Hematopoietic multipotent progenitor cell treated with erythropoietin and hydrocortisone succinate and interleukin-3 and kit ligand, for 6 days (in vitro differentiated cells): ENCODE data around the gene PSME4.

Experiments
- DNase-seq: peaks from one replicate; pipeline ENCODE4 v3.0.0-alpha.2; 2015

The PSME4 gene, protein sequence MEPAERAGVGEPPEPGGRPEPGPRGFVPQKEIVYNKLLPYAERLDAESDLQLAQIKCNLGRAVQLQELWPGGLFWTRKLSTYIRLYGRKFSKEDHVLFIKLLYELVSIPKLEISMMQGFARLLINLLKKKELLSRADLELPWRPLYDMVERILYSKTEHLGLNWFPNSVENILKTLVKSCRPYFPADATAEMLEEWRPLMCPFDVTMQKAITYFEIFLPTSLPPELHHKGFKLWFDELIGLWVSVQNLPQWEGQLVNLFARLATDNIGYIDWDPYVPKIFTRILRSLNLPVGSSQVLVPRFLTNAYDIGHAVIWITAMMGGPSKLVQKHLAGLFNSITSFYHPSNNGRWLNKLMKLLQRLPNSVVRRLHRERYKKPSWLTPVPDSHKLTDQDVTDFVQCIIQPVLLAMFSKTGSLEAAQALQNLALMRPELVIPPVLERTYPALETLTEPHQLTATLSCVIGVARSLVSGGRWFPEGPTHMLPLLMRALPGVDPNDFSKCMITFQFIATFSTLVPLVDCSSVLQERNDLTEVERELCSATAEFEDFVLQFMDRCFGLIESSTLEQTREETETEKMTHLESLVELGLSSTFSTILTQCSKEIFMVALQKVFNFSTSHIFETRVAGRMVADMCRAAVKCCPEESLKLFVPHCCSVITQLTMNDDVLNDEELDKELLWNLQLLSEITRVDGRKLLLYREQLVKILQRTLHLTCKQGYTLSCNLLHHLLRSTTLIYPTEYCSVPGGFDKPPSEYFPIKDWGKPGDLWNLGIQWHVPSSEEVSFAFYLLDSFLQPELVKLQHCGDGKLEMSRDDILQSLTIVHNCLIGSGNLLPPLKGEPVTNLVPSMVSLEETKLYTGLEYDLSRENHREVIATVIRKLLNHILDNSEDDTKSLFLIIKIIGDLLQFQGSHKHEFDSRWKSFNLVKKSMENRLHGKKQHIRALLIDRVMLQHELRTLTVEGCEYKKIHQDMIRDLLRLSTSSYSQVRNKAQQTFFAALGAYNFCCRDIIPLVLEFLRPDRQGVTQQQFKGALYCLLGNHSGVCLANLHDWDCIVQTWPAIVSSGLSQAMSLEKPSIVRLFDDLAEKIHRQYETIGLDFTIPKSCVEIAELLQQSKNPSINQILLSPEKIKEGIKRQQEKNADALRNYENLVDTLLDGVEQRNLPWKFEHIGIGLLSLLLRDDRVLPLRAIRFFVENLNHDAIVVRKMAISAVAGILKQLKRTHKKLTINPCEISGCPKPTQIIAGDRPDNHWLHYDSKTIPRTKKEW (N-terminal part only)

DNA sequence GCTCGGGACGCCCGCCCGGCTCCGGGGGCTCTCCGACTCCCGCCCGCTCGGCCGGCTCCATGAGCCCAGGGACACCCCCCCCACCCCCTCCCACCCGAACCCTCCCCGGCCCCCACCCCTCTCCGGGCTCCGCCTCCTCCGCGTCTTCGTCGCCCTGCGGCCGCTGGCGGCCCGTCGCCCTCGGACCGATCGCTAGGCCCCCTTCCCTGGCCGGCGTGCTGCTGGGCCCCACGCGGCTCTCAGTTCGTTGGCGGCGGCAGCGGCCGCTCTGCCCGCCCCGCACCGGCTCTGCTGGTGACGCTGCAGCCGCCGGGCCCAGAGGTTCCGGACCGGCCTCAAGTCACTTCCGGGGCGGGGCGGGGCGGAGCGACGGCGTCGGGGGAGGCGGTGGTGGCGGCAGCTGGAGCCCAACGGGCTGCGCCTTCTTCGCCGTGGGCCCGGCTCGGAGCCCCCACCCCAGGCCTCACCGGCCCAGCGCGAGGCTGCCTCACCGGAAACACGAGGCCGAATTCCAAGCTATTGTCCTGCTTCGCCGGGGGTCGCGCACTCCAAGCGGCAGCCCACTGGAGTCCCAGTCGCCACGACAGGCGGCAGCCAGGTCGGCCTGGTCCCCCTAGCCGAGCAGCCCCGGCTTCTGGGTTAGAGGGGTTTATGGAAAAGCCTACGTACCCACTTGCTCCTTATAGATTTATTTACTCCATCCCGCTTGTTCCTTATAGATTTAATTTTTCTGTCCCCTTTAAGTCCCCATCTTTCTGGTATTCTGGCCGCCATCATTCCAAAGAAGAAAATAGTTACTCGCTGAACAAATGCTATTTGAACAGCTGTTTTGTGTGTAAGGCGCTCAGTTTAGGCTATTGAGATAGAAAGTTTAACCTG is at the start of gene PSME4:
TSS of gene PSME4 (minus strand) at position 270 of the 879 bp plus-strand sequence. CDS start at position 61, 209 bp downstream.
- peak; percentile 93 for DNase-seq

DNA sequence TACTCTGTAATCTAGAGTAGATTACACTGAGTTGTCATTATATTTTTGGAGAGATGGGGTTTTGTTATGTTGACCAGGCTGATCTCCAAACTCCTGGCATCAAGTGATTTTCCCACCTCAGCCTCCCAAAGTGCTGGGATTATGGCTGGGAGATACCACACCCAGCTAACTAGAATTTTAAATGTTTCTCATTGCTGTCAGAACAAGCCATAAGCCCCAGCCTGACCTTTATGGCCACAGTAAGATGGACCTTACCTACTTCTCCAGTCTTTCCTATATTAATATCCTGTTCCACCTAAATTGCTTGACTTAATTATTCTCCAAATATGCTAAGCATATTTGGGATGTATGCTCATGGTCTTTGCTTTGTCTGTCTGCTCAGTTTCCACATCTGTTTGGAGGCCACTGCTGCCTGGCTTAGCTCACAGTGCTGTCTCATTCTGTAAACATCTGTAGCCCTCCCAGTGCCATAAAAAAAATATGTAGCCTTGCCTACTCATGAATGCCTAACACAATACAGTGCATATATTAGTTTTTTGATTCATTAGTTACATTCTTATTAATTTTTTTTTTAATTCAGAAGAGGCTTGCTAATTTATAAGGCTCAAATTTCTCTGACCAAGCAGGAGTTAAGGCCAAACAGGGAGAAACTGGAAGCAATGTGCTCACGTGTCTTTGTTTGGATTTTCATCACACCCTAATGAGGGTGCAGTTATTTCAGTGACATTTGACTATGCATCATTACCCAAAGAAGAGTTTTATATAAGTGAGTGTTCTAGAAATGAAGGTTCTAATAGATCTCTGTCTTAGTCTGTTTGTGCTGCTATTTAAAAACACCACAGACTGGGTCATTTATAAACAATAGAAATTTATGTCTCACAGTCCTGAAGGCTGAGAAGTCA is 45.3 kb upstream of the PSME4 start:
- no peak for DNase-seq

DNA sequence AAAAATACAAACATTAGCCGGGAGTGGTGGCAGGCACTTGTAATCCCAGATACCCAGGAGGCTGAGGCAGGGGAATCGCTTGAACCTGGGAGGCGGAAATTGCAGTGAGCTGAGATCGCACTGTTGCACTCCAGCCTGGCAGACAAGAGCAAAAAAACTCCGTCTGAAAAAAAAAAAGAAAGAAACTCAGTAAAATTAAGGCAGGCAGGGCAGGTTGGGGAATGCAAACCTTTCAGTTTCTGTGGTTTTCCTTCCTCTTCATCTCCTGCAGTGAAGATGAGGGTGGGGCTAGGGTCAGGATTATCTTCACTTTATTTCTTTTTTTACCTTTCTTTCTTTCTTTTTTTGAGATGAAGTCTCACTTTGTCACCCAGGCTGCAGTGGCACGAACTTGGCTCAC is 43.2 kb upstream of the PSME4 start:
- no peak for DNase-seq

DNA sequence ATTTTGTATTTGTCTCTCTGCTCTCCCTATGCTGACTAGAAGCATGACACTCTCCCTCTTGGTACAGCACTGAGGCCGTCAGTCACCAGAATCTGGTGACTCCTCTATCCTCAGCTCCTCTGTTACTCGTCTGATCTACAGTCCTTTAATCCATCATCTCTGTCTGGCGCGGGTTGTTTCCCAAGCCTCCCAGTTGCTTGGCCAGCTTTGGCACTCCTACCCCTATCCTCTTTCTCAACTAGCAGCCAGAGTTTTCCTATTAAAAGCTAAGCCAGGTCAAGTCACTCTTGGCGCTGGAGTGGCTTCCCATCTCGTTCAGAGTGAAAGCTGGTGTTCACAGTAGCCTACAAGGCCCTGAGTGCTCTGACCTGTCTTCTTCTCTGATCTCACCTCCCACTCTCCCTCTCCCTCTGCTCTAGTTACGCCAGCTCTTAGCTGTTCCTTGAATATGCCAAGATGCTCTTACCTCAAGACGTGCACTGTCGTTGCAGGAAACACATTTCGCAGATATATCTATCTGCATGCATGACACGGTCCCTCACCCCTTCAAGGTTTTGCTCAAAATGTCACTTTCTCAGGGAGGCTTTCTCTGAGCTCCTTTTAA is 41.8 kb upstream of the PSME4 start:
- DNase-seq: no peak

DNA sequence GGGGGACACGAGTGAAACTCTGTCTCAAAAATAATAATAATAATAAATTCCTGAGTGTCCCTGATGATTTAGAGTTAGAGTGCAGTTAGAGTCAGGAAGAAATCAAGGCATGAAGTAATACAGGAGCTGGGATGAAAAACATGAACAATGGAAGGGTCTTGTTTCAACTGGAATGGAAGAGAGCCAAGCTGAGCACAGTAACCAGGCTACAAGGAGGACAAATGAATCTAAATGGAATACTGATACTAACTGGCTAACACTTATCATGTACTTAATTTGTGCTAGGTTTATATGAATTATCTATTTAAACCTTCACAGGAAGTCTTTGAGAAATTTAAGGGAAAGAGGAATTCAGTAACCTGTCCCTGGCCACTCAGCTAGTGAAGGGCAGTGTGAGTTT is 38.8 kb upstream of the PSME4 start:
- DNase-seq: no peak

DNA sequence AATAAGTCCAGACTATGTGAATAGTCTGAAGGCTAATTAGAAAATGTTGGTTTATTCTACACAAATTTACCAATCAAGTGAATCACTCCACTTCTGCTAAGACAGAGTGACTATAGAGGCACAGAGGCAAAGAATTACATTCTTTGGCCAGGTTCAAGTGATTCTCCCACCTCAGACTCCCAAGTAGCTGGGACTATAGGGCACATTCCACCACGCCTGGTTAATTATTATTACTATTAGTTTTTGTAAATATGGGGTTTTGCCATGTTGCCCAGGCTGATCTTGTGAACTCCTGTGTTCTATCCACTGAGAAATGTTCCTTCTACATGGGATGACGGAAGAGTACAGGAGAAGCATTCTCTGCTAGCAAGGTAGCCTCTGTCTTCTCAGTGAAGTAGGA is 37.6 kb upstream of the PSME4 start:
- DNase-seq: no peak

DNA sequence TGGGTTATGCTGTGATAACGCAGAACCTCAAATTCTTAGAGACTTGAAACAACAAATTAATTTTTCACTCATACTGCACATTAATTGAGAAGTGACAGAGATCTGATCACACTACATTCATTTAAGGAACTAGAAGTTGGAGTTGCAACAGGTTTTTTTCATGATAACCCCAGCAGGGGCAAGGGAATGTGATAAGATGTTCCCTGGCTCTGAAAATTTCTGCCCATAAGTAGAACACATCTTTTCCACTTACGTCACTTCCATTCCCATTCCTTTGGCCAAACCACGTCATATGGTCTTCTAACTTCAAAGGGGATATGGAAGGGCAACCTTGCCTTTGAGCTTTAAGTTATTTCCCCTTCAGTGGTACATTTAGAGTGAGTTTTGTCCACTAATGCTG is 29.7 kb upstream of the PSME4 start:
- peak; percentile 79 for DNase-seq

DNA sequence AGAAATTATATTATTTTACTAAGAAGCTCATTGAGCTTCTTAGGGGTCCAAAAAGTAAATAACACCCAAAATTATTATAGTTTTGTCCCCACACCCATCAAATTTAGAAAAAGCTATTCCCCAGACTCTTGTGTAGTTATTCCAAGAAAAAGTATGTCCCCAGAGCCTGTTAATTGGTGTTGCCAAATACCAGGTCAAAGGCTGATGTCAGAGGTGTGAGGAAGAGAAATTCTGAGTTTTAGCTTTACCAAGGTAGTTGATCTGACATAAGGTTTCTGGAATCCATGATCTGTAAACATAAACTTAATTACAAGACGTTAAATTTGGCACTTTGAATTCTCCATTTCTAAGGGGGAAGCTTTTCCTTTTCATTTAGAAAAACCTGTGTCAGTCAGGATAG is 29.3 kb upstream of the PSME4 start:
- DNase-seq: no peak

DNA sequence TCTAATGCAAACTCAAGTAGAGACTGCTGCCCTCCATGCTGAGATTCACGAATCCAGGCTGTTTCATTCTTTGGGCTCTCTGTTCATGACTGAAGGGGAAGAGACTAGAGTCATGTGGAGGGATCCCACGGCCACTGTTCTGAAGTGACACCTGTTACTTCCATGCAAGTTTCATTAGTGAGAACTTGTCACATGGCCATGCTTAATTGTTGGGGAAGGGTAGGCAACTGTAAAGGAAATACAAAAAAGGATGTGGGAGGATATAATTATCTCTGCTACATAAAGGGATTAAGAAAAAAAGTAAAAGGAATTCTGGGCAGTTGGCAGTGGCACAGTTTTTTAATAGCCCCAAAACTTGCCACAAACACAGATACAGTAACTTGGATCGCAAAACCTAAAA is 28.0 kb upstream of the PSME4 start:
- no peak for DNase-seq

DNA sequence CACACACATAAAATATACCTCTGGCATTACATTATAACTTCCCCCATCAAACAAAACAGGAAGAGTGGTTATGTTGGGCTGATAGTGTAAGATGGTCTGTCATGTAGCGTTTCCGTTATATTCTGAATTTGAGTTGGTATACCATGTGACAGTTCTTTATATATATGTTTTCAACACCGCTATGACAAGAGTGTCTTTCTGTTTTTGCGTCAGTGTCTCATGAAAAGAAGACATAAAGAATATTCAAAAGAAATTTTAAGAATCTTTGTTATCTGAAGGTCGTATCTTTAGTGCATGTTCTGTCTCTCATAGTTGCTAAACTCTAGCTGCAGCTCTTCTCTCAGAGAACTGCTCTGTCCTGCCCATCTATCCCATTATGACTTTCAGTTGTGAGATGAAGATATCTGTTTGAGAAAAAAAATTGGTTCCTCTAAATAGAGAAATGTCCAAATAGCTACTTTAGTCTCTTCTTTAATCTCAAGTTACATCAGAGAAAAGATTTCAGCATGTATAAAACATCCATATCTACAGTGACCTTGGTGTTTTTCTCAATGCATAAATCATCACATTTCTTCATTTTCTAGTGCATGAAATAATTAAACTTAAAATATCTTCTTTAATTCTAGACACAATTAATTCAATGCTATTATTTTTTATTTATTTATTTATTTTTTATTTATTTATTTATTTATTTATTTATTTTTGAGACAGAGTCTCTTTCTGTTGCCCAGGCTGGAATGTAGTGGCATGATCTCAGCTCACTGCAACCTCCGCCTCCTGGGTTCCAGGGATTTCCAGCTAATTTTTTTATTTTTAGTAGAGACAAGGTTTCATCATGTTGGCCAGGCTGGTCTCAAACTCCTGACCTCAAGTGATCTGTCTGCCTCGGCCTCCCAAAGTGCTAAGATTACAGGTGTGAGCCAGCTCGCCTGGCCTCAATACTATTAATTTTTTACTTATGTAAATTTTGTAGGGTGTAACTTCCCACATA is 24.3 kb upstream of the PSME4 start:
- peak; percentile 77 for DNase-seq

DNA sequence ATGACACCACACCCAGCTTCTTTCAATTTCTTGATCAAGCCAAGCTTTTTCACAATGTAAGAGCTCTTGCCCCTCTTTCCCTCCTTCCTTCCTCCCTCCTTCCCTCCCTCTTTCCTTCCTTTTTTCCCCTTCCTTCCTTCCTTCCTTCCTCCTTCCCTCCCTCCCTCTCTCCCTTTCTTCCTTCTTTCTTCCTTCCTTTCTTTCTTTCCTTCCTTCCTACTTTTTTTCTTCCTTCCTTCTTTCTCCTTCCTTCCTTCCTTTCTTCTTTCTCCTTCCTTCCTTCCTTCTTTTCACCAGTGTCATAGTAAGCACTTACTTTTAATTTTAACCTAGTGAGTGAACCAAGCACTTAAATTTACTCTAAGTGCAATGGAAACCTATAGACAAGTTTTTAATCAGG is 21.2 kb upstream of the PSME4 start:
- DNase-seq: no peak

DNA sequence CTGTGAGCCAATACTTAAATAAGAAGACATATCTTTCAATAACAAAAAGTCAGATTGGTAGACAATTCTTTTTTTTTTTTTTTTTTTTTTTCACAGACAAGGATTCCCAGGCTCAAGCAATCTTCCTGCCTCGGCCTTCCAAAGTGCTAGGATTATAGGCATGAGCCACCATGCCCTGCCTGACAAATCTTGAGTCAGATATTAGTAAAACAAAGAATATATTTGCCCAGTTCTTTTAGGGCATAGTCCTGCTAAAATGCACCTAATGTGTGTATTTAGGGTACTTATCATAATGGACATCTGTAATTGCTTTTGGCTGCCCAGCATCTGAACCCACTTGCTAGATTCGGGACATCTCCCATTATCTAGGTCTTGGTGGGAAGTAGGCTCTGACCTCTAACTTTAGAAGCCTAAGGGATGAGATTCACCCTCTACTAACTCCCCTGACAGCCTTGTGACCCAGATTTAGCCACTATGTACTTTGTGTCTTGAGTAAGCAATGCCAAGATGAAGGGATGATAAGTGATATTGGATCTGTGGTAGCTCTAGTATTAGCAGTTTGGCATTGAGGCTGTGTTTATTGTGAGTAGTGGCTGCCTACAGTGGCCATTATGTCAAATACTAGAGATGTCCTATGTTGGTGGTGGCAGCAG is 18.5 kb upstream of the PSME4 start:
- no peak for DNase-seq

DNA sequence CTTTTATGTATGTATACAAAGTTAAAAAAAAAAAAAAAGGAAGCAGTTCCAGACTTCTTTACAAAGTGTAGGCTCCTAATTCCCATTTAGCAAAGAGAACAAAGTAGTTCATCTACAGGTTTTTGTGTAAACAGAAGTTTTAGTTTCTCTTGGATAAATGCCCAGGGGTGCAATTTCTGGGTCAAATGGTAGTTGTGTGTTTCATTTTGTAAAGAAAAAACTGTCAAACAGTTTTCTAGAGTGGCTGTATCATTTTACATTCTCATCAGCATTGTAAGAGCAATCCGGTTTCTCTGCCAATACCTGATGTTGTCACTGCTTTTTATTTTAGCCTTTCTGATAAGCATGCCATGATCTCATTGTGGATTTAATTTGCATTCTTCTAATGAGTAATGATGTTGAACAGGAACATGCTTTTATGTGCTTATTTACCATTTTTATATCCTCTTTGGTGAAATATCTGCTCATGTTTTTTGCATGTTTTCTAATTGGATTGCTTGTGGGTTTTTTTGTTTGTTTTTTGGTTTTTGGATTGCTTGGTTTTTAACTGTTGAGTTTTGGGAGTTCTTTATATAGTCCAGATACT is 16.6 kb upstream of the PSME4 start:
- DNase-seq: no peak

DNA sequence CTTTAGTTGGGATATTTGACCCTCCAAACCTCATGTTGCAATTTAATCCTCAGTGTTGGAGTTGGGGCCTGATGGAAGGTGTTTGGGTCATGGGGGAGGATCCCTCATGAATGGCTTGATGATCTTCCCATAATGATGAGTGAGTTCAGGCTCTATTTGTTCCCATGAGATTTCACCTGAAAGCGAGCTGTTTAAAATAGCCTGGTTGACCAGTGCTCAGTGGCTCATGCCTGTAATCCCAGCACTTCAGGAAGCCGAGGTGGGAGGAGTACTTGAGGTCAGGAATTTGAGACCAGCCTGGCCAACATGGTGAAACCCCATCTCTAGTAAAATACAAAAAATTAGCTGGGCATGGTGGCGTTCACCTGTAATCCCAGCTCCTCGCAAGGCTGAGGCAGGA is 14.9 kb upstream of the PSME4 start:
- no peak for DNase-seq

DNA sequence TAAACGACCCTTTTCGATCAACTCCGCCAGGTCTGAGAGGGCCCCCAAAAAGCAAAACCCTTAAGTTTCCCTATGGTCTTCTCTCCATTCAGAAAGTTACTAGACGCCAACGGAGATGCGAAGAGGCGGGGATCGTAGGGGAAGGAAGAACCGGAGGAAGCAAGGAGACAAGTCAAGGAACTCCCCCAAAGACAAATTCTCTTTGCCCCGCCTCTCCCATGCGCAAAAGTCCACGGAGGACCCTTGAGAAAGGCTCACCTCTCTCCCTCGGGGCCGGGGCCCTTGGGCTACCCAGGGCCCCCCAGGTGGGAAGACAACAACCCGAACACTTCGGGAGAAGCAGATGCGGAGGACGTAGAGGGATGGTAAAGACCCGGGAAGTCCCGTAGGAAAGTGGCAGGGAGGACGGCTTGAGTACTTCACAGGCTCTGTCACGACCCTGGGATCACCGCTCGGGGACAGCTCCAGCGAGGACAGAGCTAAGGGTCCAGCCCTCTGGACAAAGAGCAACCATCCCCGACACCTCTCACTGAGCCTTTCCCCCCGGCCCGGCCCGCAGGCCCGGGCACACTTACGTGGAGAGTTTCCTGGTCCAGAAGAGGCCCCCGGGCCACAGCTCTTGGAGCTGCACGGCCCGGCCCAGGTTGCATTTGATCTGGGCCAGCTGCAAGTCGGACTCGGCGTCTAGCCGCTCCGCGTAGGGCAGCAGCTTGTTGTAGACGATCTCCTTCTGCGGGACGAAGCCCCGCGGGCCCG is 647 bp downstream of the PSME4 start:
- DNase-seq: peak; percentile 56

DNA sequence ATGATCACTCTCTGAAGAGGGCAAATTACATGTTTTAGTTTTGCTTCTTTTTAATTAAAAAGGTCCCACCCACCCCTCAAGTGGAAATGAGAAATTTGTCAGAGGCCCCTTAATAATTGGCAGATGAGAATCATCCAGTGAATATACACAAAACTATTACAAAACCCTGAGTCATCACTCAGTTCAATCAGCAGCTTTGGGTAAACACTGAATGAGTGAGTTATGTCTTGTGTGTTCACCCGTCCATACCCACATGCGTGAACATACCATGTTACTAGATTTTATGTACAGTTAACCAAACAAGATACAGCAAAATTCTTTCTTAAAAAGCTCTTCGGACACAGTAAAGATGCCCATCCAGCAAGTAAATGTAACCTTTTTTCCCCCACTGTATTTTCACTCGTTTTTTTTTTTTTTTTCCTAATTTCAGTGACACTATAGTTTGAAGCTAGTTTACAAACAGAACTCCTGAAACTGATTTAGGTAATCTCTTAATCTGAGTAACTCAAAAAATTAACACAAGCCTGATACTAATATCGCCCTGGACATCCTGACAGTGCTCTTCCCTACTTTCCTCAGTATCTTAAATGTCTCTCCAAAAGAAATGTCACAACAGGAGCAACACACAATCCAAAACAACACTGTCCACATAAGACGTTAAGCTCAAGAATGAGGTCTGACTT is 1.4 kb downstream of the PSME4 start:
- DNase-seq: peak; percentile 79
